GM21360 (cell line): ENCODE data around the gene RPF1.
"Not testable (repeated sequence)": the region's sequence is repeated elsewhere in the genome, so short reads cannot be mapped to it uniquely, and the experiment has no call there.

Experiments used
- ATAC-seq: cut with Tn5 transposase; IDR thresholded peaks from one replicate; pipeline ENCODE4 v1.9.1; 2021; ENCODE audit warnings: mild to moderate bottlenecking, moderate library complexity; ENCODE audit not compliant: unreplicated experiment

RPF1 gene, protein sequence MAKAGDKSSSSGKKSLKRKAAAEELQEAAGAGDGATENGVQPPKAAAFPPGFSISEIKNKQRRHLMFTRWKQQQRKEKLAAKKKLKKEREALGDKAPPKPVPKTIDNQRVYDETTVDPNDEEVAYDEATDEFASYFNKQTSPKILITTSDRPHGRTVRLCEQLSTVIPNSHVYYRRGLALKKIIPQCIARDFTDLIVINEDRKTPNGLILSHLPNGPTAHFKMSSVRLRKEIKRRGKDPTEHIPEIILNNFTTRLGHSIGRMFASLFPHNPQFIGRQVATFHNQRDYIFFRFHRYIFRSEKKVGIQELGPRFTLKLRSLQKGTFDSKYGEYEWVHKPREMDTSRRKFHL

GRCh38 chr1:84478876-84479868 is at the start of gene RPF1:
RPF1 (plus strand) TSS chr1:84479266; CDS start chr1:84479282, 16 bp downstream.
- peak; percentile 92 for ATAC-seq

DNA sequence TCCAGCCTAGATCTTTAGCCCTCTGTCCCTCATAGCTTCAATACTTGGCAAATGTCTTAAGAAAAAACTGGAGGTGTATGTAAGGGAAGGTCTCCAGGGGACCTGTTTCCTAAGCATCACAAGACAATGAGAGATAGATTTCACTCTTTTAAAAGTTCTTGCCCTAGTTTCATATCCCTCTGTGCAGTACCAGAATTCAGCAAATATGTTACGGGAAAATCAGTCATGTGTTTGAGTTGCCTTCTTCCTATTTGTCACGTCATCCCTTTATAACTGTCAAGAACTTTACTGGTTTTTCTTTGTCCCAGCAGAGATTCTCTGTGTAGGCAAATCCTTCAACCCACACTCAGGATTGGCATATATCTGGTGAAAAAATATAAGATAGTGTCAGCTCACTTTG is 48.5 kb upstream of the RPF1 start:
- ATAC-seq, result no peak

DNA sequence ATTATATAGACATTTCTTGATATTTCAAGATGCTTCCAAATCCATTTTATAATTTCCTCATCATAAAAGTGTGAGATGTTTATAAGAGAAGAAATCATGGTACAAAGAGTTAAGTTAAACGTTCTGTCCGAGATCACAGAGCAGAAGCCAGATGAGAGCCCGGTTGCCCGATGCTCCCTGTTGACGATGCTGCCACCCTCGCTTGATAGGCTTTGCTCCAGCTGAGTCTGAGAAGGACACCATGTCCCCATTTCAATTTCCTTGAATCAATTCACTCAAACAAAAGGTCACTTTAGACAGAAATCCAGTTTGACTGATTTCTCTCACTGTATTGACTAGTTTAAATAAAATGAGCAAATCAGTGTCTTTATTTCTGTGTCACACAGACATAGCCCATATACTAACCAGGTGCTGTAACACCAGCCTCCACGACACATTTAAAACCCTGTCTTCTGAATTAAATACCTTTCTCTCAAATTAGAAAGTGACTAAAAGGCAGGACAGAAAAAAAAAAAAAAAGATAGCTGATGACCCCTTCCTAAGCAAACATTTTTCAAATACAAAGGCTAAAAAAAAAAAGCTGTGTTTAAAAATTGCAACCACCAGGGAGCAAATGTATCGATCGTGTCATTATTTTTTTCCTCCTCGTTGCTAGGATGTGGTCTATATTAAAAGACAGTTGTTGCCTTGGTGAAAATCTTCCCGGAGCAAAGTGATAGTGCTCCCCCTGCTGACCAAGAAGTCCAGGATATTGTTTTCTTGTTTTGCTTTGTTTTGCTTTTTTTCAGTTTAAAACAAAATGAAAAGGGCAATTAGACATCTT is 45.6 kb upstream of the RPF1 start:
- peak; percentile 60 for ATAC-seq

- no peak for ATAC-seq
Observed at GRCh38 chr1:84434081-84434769, 44.8 kb upstream of the RPF1 start.

DNA sequence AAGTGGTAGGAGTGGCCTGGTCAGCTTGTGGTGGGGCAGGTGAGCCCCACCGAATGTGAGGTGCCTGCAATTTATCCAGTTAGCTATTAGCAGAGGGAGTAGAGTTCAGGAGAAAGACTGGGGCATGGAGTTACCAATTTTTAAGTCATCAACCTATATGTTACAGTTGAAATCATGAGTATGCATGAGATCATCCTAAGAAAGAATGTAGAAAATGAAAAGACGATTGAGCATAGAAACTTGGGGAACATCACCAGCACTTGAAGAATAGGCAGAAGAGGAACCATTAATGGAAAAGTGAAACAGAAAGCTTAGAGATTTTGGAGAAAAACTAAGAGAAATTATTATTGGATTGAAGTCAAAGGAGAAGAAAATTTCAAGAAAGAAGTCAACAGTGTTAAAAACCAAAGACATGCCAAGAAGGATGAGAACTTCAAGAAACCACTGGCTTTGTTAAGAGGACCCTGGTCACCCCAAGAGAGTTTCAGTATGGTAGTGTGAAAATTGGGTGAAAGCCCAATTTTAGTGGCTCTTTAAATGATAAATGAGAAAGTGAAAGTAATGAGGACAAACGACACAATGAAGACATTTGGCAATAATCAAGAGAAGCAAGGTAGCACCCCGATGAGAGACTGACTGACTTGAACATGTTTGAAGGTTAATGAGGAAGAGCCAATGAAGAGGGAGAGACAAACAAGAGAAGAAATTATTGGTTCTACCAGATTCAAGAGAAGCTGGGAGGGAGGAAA is 44.1 kb upstream of the RPF1 start:
- no peak for ATAC-seq

DNA sequence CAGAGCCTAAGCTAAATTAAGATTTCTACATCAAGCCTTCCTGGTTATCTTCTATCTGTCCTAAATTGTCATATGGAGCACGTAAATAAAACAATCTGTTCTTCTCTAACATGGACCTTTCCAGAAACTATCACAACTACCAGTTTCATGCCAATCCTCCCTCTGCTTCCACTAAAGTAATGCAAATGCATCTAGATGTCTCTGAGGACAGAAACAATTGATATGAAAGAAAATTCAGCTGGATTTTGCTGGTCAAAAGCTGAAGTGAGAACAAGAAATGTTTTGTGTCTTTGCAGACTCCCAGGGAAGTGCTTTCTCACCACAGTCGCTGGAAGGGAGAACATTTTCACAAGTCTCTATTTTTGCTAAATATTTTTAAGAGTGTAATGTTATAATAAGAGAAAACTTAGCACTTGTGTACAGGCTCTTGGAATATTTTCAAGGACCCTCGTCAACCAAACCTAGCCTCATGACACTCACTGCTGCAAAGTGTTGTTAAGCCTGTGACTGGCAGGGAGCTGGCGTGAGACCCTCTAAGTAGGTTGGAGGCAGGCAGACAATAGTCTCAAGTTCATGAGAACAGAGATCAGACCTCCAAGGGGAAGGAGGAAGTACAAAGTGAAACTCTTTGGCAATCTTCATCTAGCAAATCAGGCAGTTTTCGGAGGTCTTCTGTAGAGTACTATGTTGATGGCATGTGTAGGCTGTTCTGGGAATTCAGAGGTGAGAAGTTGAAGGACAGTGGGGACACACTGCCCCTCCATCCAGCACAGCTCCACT is 42.0 kb upstream of the RPF1 start:
- no peak for ATAC-seq

DNA sequence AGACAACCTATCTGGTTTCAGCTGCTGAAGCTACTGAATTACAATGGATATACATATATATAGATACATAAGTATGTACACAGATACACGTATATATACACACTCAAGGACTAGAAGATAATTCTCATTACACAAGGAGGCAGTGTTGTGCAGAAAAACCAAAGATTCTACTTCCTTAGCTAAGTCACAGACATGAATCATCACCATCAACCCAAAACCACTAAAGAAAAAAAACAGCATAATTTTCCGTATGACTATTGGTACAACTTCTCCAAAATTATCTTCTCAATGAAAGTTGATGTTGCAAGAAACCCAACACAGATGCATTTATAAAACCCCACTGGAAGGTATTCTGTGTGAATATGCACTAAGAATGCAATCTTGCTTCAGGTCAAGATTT is 36.8 kb upstream of the RPF1 start:
- peak; percentile 96 for ATAC-seq

GRCh38 chr1:84442747-84443646 is 36.1 kb upstream of the RPF1 start:
- not testable (repeated sequence) for ATAC-seq

DNA sequence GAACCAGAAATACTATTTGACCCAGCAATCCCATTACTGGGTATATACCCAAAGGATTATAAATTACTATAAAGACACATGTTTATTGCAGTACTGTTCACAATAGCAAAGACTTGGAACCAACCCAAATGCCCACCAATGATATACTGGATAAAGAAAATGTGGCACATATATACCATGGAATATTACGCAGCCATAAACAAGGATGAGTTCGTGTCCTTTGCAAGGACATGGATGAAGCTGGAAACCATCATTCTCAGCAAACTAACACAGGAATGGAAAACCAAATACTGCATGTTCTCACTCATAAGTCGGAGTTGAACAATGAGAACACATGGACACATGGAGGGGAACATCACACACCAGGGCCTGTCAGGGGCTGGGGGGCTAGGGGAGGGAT is 30.4 kb upstream of the RPF1 start:
- ATAC-seq, result not testable (repeated sequence)

DNA sequence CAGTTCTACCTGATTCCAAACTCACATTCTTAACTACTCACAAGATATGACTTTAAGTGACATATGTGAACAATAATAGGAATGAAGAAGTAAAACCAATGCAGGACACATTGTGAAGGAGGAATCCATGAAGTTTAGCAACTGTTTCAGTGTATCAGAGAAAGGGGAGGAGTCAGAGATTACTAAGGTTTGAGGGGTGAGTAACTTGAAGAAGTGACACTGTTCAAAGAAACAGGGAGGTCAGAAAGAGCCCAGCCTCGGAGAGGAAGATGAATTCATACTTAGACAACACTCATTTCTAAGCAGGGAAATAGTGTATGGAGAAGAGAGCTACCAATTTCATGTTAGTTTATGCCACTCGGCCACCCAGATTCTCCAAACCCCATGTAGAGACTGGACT is 28.2 kb upstream of the RPF1 start:
- no peak for ATAC-seq

- no peak for ATAC-seq
Observed at GRCh38 chr1:84452436-84452835, 26.6 kb upstream of the RPF1 start.

GRCh38 chr1:84462118-84462517 is 16.9 kb upstream of the RPF1 start:
- no peak for ATAC-seq

GRCh38 chr1:84467298-84467697 is 11.8 kb upstream of the RPF1 start:
- ATAC-seq, result no peak

- no peak for ATAC-seq
Observed at GRCh38 chr1:84476225-84476624, 2.8 kb upstream of the RPF1 start.

DNA sequence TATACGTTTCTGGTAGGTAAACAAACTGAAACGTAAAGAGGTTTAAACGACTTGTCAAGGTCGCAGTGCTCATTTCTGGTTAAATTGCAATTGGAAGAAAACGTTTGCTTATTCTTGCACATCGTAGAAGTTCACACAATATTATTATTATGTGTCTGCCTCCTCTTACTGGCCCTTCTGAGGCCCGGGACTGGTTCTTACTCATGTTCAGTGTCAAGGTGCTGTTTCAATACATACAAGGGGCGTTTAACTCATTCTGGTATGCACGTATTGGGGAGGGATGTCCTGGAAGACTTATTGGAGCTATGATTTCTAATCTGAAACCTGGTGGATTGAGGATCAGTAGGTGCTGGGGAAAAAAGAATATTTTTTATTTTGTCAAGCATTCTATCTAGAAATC is 932 bp downstream of the RPF1 start:
- peak; percentile 21 for ATAC-seq

DNA sequence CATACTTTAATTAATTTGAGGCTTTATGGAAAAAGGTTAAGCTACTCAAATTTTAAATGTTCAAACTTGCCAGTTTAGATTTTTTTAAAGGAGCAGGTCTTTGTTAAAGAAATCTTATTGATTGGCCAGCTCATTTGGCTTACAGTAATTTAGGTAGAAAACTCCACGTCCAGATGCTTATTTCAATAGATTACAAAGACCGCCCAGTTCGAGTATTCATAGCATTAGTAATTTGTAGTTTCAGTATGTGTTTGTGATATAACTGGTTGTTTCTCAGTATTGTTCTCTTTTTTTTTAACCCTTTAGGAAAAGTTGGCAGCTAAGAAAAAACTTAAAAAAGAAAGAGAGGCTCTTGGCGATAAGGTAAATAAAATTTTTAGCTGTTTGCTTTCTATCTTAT is 1.6 kb downstream of the RPF1 start:
- ATAC-seq, result no peak

- no peak for ATAC-seq
Observed at GRCh38 chr1:84481317-84481716, 2.3 kb downstream of the RPF1 start.

- ATAC-seq, result no peak
Observed at GRCh38 chr1:84488107-84488506, 9.0 kb downstream of the RPF1 start.
